Measurements from ENCODE around the gene CDK14.
"Not testable (repeated sequence)": the region's sequence is repeated elsewhere in the genome, so short reads cannot be mapped to it uniquely, and the experiment has no call there.

CDK14 gene

DNA sequence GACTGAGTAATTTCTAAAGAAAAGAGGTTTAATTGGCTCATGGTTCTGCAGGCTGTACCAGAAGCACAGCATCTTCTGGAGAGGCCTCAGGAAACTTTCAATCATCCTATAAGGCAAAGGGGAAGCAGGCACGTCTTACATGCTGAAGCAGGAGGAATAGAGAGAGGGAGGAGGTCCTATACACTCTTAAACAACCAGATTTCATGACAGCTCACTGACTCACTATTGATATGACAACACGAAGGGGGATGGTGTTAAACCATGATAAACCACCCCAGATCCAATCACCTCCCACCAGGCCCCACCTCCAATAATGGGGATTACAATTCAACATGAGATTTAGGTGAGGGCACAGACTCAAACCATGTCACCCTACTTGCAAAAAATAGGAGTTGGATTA, 201.5 kb downstream of the CDK14 start:
- H3K9me3 Mint-ChIP-seq = peaks cover 24% of the 10 kb centered on the region
- H3K4me3 Mint-ChIP-seq = no peak overlapping the region
- no peaks in the 10 kb centered on the region for H3K4me1 Mint-ChIP-seq
- no peak overlapping the region for H3K27ac Mint-ChIP-seq
- TF ChIP-seq, protein P1, sequence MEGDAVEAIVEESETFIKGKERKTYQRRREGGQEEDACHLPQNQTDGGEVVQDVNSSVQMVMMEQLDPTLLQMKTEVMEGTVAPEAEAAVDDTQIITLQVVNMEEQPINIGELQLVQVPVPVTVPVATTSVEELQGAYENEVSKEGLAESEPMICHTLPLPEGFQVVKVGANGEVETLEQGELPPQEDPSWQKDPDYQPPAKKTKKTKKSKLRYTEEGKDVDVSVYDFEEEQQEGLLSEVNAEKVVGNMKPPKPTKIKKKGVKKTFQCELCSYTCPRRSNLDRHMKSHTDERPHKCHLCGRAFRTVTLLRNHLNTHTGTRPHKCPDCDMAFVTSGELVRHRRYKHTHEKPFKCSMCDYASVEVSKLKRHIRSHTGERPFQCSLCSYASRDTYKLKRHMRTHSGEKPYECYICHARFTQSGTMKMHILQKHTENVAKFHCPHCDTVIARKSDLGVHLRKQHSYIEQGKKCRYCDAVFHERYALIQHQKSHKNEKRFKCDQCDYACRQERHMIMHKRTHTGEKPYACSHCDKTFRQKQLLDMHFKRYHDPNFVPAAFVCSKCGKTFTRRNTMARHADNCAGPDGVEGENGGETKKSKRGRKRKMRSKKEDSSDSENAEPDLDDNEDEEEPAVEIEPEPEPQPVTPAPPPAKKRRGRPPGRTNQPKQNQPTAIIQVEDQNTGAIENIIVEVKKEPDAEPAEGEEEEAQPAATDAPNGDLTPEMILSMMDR (IDR thresholded peaks at IDR 0.05; ENCODE audit: unreplicated experiment in 3 of 3) = no peak
- H3K36me3 Mint-ChIP-seq (ENCODE audit: low read depth) = peaks cover 38% of the 10 kb centered on the region
- no peaks in the 10 kb centered on the region for H3K27me3 Mint-ChIP-seq (ENCODE audit: low read depth)

DNA sequence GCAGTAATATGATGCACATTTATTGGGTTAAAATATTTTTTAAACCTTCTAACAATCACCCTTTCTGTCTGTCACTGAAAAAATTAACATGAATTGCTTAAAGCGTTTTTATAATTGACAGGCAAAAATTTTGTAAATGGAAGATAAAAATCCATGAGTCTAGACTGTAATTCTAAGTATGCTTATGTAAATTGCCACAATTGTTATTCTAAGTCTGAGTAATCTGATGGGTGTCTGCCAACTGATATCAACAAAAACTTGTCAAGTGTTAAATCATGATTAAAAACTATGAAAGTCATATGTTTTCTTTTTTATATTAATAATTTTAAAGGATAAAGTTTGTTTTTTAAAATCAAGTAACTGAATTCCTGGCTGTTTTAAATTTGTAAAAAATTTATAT, 208.2 kb downstream of the CDK14 start:
- no peaks in the 10 kb centered on the region for H3K4me1 Mint-ChIP-seq
- no peak overlapping the region for H3K4me3 Mint-ChIP-seq
- TF ChIP-seq, protein P1 (IDR thresholded peaks at IDR 0.05; ENCODE audit: unreplicated experiment in 3 of 3) = no peak
- H3K36me3 Mint-ChIP-seq (ENCODE audit: low read depth) = peaks cover 41% of the 10 kb centered on the region
- peaks cover 34% of the 10 kb centered on the region for H3K9me3 Mint-ChIP-seq
- no peak overlapping the region for H3K27ac Mint-ChIP-seq
- no peaks in the 10 kb centered on the region for H3K27me3 Mint-ChIP-seq (ENCODE audit: low read depth)

DNA sequence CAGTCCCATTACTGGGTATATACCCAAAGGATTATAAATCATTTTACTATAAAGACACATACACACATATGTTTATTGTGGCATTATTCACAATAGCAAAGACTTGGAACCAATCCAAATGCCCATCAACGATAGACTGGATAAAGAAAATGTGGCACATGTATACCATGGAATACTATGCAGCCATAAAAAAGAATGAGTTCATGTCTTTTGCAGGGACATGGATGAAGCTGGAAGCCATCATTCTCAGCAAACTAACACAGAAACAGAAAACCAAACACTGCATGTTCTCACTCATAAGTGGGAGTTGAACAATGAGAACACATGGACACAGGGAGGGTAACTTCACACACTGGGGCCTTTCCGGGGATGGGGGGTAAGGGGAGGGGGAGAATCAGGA, 219.4 kb downstream of the CDK14 start:
- H3K4me3 Mint-ChIP-seq; H3K9me3 Mint-ChIP-seq; H3K27ac Mint-ChIP-seq; H3K36me3 Mint-ChIP-seq (ENCODE audit: low read depth); H3K27me3 Mint-ChIP-seq (ENCODE audit: low read depth): not testable (repeated sequence)
- H3K4me1 Mint-ChIP-seq = peaks cover 13% of the 10 kb centered on the region

DNA sequence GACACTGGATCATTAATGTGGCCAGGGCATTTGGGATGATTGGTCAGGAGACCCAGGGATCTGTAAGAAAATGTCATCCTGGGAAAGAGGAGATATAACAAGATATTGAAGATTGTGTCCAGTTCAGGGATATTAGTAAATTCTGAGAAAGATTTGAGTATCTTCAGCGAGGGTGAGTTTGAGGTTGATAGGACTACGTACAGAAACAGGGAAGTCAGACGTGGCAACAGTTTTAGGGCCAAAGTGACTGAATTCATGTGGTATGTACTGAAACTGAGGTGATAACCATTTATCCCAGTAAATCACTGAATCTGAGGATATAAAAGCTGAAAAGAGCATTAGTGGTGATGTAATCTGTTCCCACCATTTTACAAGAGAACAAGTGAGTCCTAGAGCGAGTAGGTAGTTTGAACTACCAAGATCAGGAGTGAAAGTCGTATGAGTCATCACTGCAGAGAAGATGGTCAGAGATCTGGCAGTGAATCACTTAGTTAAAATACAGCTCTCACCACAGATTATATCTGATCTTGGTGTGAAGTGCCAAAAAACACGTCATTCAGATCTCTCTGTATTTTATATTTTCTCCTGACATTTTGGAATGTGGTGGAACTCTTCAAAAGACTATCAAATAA, 220.5 kb downstream of the CDK14 start:
- H3K4me3 Mint-ChIP-seq = no peak overlapping the region
- TF ChIP-seq, protein P1 (IDR thresholded peaks at IDR 0.05; ENCODE audit: unreplicated experiment in 3 of 3) = no peak
- H3K36me3 Mint-ChIP-seq (ENCODE audit: low read depth) = peaks cover 5% of the 10 kb centered on the region
- no peaks in the 10 kb centered on the region for H3K27me3 Mint-ChIP-seq (ENCODE audit: low read depth)
- no peaks in the 10 kb centered on the region for H3K9me3 Mint-ChIP-seq
- no peak overlapping the region for H3K27ac Mint-ChIP-seq
- H3K4me1 Mint-ChIP-seq = peaks cover 15% of the 10 kb centered on the region

DNA sequence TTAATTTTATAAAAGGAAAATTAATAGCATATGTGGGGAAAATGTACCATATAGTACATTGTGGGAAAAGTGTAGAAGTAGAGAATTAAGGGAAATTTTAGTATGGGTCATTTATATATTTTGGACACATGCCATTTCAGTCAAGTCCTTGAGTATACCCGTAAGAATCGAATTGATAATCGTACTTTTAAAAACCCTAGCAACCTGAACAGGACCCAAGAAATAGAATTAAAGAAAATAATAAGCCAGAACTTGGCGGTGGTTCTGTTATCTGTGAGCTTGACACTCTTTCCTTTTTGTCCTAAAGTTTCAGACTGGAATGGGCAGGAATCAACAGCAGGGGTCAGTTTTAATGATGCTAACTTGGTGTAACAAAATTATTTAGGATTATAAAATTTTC, 221.0 kb downstream of the CDK14 start:
- Mint-ChIP-seq H3K9me3 (no peaks in the 10 kb centered on the region), H3K4me3 (no peak overlapping the region), H3K27ac (no peak overlapping the region), H3K36me3 (ENCODE audit: low read depth) (peaks cover 5% of the 10 kb centered on the region), H3K4me1 (peaks cover 19% of the 10 kb centered on the region), H3K27me3 (ENCODE audit: low read depth) (no peaks in the 10 kb centered on the region)
- TF ChIP-seq, protein P1 (IDR thresholded peaks at IDR 0.05; ENCODE audit: unreplicated experiment in 3 of 3) = no peak

DNA sequence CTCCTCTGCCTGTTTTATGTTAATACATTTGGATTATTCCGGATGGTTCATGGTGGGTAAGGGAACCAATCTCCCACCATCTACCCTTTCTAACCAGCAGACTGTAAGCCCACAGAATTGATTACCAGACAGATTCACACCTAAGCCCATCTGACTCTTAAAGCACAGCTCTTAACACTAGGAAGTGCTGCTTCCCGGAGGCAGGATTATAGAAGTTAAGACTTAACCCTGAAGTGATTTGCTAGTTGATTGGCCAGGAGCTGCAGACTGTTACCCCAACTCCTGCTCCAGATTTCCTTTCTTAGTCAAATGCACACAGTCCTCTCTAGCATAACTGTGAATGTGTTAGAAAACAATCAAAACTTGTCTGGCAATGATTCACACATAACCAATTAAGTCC, 221.7 kb downstream of the CDK14 start:
- Mint-ChIP-seq H3K36me3 (ENCODE audit: low read depth) (peaks cover 5% of the 10 kb centered on the region), H3K9me3 (no peaks in the 10 kb centered on the region), H3K4me3 (no peak overlapping the region), H3K27me3 (ENCODE audit: low read depth) (no peaks in the 10 kb centered on the region), H3K27ac (peak overlapping the region; percentile 8 to 30 (median 22)), H3K4me1 (peaks cover 24% of the 10 kb centered on the region)
- TF ChIP-seq, protein P1 (IDR thresholded peaks at IDR 0.05; ENCODE audit: unreplicated experiment in 3 of 3) = no peak

Measured in nephron (organoid).